ENCODE data around the gene ITGA1.

The ITGA1 gene

DNA sequence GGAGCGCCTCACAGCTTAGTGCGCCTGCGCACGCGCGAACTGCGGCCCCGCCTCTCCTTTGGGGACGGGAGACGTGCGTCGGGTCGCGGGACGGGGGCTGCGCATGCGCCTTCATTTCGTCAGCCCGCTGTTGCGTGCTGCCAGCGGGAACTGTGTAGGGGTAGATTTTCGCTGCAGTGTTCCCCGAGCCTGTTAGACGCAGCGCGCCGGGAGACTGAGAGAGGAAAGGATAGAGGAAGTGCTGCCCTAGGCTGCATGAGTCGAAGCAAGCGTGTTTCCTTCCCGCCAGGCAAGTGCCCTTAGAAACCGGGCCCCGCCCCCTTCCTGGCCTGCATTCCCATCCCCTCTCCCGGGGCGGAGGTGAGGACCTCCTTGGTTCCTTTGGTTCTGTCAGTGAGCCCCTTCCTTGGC, 12.3 kb downstream of the ITGA1 start:
- H3K79me2 ChIP-seq (ENCODE audit: insufficient read depth, low read length) = peaks cover 62% of the 10 kb centered on the region
- H3F3A ChIP-seq (ENCODE audit: low read depth) = no peaks in the 10 kb centered on the region
- H3K27me3 ChIP-seq (ENCODE audit: insufficient read depth, low read length, poor library complexity, severe bottlenecking) = peaks cover 4% of the 10 kb centered on the region
- H3K4me1 ChIP-seq (ENCODE audit: insufficient read depth, low read length, poor library complexity, severe bottlenecking) = peaks cover 56% of the 10 kb centered on the region
- peak overlapping the region; percentile 97 for H2AFZ ChIP-seq (ENCODE audit: low read length)
- H3K4me2 ChIP-seq (ENCODE audit: low read depth, low read length, poor library complexity, severe bottlenecking) = peak overlapping the region; percentile 94
- no peaks in the 10 kb centered on the region for H3K9me2 ChIP-seq (replicated peaks; ENCODE audit: low read depth, low read length)
- peak overlapping the region; percentile 92 for H3K9ac ChIP-seq (ENCODE audit: low read depth, low read length, poor library complexity, severe bottlenecking)
- no peak for TF ChIP-seq EZH2phosphoT487 (IDR thresholded peaks at IDR 0.05; ENCODE audit: borderline replicate concordance)
- TF ChIP-seq, protein P1, sequence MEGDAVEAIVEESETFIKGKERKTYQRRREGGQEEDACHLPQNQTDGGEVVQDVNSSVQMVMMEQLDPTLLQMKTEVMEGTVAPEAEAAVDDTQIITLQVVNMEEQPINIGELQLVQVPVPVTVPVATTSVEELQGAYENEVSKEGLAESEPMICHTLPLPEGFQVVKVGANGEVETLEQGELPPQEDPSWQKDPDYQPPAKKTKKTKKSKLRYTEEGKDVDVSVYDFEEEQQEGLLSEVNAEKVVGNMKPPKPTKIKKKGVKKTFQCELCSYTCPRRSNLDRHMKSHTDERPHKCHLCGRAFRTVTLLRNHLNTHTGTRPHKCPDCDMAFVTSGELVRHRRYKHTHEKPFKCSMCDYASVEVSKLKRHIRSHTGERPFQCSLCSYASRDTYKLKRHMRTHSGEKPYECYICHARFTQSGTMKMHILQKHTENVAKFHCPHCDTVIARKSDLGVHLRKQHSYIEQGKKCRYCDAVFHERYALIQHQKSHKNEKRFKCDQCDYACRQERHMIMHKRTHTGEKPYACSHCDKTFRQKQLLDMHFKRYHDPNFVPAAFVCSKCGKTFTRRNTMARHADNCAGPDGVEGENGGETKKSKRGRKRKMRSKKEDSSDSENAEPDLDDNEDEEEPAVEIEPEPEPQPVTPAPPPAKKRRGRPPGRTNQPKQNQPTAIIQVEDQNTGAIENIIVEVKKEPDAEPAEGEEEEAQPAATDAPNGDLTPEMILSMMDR (conservative IDR thresholded peaks at IDR 0.05; ENCODE audit: low read length) = no peak
- H3K36me3 ChIP-seq (ENCODE audit: insufficient read depth, low read length) = no peaks in the 10 kb centered on the region
- peak overlapping the region; percentile 92 for H3K4me3 ChIP-seq (ENCODE audit: low read length, poor library complexity, severe bottlenecking)
- peaks cover 49% of the 10 kb centered on the region for H4K20me1 ChIP-seq (ENCODE audit: insufficient read depth, low read length, poor library complexity, severe bottlenecking)
- no peaks in the 10 kb centered on the region for H3K9me3 ChIP-seq (ENCODE audit: insufficient read depth, low read depth, low read length)

DNA sequence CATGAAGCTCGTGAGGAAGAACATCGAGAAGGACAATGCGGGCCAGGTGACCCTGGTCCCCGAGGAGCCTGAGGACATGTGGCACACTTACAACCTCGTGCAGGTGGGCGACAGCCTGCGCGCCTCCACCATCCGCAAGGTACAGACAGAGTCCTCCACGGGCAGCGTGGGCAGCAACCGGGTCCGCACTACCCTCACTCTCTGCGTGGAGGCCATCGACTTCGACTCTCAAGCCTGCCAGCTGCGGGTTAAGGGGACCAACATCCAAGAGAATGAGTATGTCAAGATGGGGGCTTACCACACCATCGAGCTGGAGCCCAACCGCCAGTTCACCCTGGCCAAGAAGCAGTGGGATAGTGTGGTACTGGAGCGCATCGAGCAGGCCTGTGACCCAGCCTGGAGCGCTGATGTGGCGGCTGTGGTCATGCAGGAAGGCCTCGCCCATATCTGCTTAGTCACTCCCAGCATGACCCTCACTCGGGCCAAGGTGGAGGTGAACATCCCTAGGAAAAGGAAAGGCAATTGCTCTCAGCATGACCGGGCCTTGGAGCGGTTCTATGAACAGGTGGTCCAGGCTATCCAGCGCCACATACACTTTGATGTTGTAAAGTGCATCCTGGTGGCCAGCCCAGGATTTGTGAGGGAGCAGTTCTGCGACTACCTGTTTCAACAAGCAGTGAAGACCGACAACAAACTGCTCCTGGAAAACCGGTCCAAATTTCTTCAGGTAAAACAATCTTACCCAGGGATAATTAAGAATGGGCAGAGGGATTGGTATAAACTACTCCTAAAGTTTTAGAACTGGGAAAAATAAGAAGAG, 12.9 kb downstream of the ITGA1 start:
- peak overlapping the region; percentile 92 for H3K4me3 ChIP-seq (ENCODE audit: low read length, poor library complexity, severe bottlenecking)
- peak overlapping the region; percentile 97 for H2AFZ ChIP-seq (ENCODE audit: low read length)
- H3K4me1 ChIP-seq (ENCODE audit: insufficient read depth, low read length, poor library complexity, severe bottlenecking) = peaks cover 56% of the 10 kb centered on the region
- H3K27me3 ChIP-seq (ENCODE audit: insufficient read depth, low read length, poor library complexity, severe bottlenecking) = peaks cover 4% of the 10 kb centered on the region
- no peaks in the 10 kb centered on the region for H3K9me3 ChIP-seq (ENCODE audit: insufficient read depth, low read depth, low read length)
- peak overlapping the region; percentile 94 for H3K4me2 ChIP-seq (ENCODE audit: low read depth, low read length, poor library complexity, severe bottlenecking)
- TF ChIP-seq EZH2phosphoT487 (IDR thresholded peaks at IDR 0.05; ENCODE audit: borderline replicate concordance) = no peak
- TF ChIP-seq, protein P1 (conservative IDR thresholded peaks at IDR 0.05; ENCODE audit: low read length) = no peak
- H3K79me2 ChIP-seq (ENCODE audit: insufficient read depth, low read length) = peaks cover 68% of the 10 kb centered on the region
- H3K9ac ChIP-seq (ENCODE audit: low read depth, low read length, poor library complexity, severe bottlenecking) = peak overlapping the region; percentile 92
- no peaks in the 10 kb centered on the region for H3K9me2 ChIP-seq (replicated peaks; ENCODE audit: low read depth, low read length)
- H4K20me1 ChIP-seq (ENCODE audit: insufficient read depth, low read length, poor library complexity, severe bottlenecking) = peaks cover 53% of the 10 kb centered on the region
- no peaks in the 10 kb centered on the region for H3K36me3 ChIP-seq (ENCODE audit: insufficient read depth, low read length)
- H3F3A ChIP-seq (ENCODE audit: low read depth) = no peaks in the 10 kb centered on the region

DNA sequence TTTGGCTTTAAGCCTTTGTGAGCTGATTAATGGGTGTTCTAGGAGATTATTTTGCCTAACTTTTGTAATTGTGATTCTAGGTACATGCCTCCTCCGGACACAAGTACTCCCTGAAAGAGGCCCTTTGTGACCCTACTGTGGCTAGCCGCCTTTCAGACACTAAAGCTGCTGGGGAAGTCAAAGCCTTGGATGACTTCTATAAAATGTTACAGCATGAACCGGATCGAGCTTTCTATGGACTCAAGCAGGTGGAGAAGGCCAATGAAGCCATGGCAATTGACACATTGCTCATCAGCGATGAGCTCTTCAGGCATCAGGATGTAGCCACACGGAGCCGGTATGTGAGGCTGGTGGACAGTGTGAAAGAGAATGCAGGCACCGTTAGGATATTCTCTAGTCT, 13.6 kb downstream of the ITGA1 start:
- peaks cover 4% of the 10 kb centered on the region for H3K27me3 ChIP-seq (ENCODE audit: insufficient read depth, low read length, poor library complexity, severe bottlenecking)
- peak overlapping the region; percentile 94 for H3K4me2 ChIP-seq (ENCODE audit: low read depth, low read length, poor library complexity, severe bottlenecking)
- H3K4me1 ChIP-seq (ENCODE audit: insufficient read depth, low read length, poor library complexity, severe bottlenecking) = peaks cover 56% of the 10 kb centered on the region
- peak overlapping the region; percentile 92 for H3K4me3 ChIP-seq (ENCODE audit: low read length, poor library complexity, severe bottlenecking)
- no peaks in the 10 kb centered on the region for H3F3A ChIP-seq (ENCODE audit: low read depth)
- H3K36me3 ChIP-seq (ENCODE audit: insufficient read depth, low read length) = no peaks in the 10 kb centered on the region
- peaks cover 58% of the 10 kb centered on the region for H4K20me1 ChIP-seq (ENCODE audit: insufficient read depth, low read length, poor library complexity, severe bottlenecking)
- no peak overlapping the region for H2AFZ ChIP-seq (ENCODE audit: low read length)
- TF ChIP-seq, protein P1 (conservative IDR thresholded peaks at IDR 0.05; ENCODE audit: low read length) = no peak
- no peak for TF ChIP-seq EZH2phosphoT487 (IDR thresholded peaks at IDR 0.05; ENCODE audit: borderline replicate concordance)
- peaks cover 69% of the 10 kb centered on the region for H3K79me2 ChIP-seq (ENCODE audit: insufficient read depth, low read length)
- H3K9me3 ChIP-seq (ENCODE audit: insufficient read depth, low read depth, low read length) = no peaks in the 10 kb centered on the region
- H3K9ac ChIP-seq (ENCODE audit: low read depth, low read length, poor library complexity, severe bottlenecking) = peak overlapping the region; percentile 92
- H3K9me2 ChIP-seq (replicated peaks; ENCODE audit: low read depth, low read length) = no peaks in the 10 kb centered on the region

Measured in Loucy (cell line).